ENCODE measurements around the gene SLC17A8. TPM values are rescaled to one million over a fixed set of nuclear protein-coding genes. Genes with fewer than 3 reads are reported as not detected.

SLC17A8 gene
- total RNA-seq, 2 donors from 2014 or later = not detected

DNA sequence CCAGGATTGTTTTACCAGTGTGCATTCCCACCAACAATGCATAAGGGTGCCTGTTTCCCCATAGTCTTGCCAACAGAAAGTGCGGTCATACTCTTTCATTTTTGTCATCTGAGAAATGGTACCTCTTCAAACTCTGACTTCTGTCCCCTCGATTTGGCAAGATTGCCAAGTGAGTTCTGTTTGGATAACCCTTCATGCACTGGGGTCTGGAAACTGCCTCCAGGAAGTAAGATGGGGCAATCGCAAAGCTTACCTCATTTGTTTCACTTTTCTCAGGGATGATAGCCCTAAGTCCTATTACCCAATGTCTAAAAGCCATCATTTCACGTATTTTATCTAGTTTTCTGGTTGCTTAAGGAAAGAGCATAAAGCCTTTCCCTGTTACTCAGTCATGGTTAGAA lies 88.2 kb downstream of the SLC17A8 start:
- H3K27me3 Mint-ChIP-seq = peaks cover 36% of the 10 kb centered on the region
- no peaks in the 10 kb centered on the region for H3K36me3 Mint-ChIP-seq (ENCODE audit: low read depth)
- ATAC-seq = no peak
- no peaks in the 10 kb centered on the region for H3K9me3 ChIP-seq (ENCODE audit: control insufficient read depth, low read length, poor library complexity, severe bottlenecking)
- no peak overlapping the region for H3K4me3 Mint-ChIP-seq
- no peak for DNase-seq
- no peak overlapping the region for H3K27ac Mint-ChIP-seq
- peaks cover 2% of the 10 kb centered on the region for H3K4me1 Mint-ChIP-seq

GRCh38 chr12:100447381-100447780 lies 90.5 kb downstream of the SLC17A8 start:
- Mint-ChIP-seq H3K27ac (no peak overlapping the region), H3K4me1 (no peaks in the 10 kb centered on the region), H3K4me3 (no peak overlapping the region), H3K36me3 (ENCODE audit: low read depth) (no peaks in the 10 kb centered on the region), H3K27me3 (peaks cover 36% of the 10 kb centered on the region)
- ATAC-seq = no peak
- no peak for DNase-seq
- H3K9me3 ChIP-seq (ENCODE audit: control insufficient read depth, low read length, poor library complexity, severe bottlenecking) = no peaks in the 10 kb centered on the region

- Mint-ChIP-seq H3K36me3 (ENCODE audit: low read depth) (no peaks in the 10 kb centered on the region), H3K4me3 (no peak overlapping the region), H3K27ac (no peak overlapping the region), H3K4me1 (no peaks in the 10 kb centered on the region), H3K27me3 (peaks cover 36% of the 10 kb centered on the region)
- DNase-seq (no peak), ATAC-seq (no peak)
- H3K9me3 ChIP-seq (ENCODE audit: control insufficient read depth, low read length, poor library complexity, severe bottlenecking) = no peaks in the 10 kb centered on the region
These were observed 91.8 kb downstream of the SLC17A8 start for GRCh38 chr12:100448656-100449055.

GRCh38 chr12:100450735-100451134 lies 93.9 kb downstream of the SLC17A8 start:
- no peaks in the 10 kb centered on the region for H3K36me3 Mint-ChIP-seq (ENCODE audit: low read depth)
- H3K4me1 Mint-ChIP-seq = no peaks in the 10 kb centered on the region
- no peak overlapping the region for H3K27ac Mint-ChIP-seq
- DNase-seq (no peak), ATAC-seq (no peak)
- no peak overlapping the region for H3K4me3 Mint-ChIP-seq
- no peaks in the 10 kb centered on the region for H3K9me3 ChIP-seq (ENCODE audit: control insufficient read depth, low read length, poor library complexity, severe bottlenecking)
- H3K27me3 Mint-ChIP-seq = peaks cover 30% of the 10 kb centered on the region

GRCh38 chr12:100453951-100454350 lies 97.1 kb downstream of the SLC17A8 start:
- ATAC-seq (no peak), DNase-seq (no peak)
- Mint-ChIP-seq H3K4me3 (no peak overlapping the region), H3K27ac (no peak overlapping the region), H3K4me1 (no peaks in the 10 kb centered on the region), H3K36me3 (ENCODE audit: low read depth) (no peaks in the 10 kb centered on the region), H3K27me3 (peaks cover 24% of the 10 kb centered on the region)
- H3K9me3 ChIP-seq (ENCODE audit: control insufficient read depth, low read length, poor library complexity, severe bottlenecking) = no peaks in the 10 kb centered on the region

- H3K4me1 Mint-ChIP-seq = no peaks in the 10 kb centered on the region
- H3K27ac Mint-ChIP-seq = no peak overlapping the region
- no peak overlapping the region for H3K4me3 Mint-ChIP-seq
- ATAC-seq = no peak
- H3K36me3 Mint-ChIP-seq (ENCODE audit: low read depth) = no peaks in the 10 kb centered on the region
- peaks cover 15% of the 10 kb centered on the region for H3K27me3 Mint-ChIP-seq
- no peak for DNase-seq
- H3K9me3 ChIP-seq (ENCODE audit: control insufficient read depth, low read length, poor library complexity, severe bottlenecking) = no peaks in the 10 kb centered on the region
These were observed 99.0 kb downstream of the SLC17A8 start for GRCh38 chr12:100455896-100456295.

DNA sequence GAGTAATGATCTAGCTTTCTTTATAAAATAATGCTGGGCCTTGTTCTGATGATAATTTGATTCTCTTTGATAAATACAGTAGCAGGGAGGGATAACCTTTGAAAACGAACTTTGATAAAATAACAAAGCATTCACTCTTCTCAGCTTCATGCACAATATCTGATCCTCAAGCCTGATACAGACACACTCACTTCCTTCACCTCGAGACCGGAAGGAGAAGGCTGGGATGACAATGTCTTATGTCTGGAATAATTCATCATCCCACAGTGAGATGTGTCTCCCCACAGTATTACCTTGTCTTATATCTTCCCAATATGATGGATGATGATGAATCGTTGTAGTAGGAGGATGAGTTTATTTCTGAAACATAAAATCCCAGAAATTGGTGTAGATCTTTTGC lies 101.3 kb downstream of the SLC17A8 start:
- Mint-ChIP-seq H3K27ac (no peak overlapping the region), H3K27me3 (peaks cover 13% of the 10 kb centered on the region), H3K4me3 (no peak overlapping the region), H3K4me1 (no peaks in the 10 kb centered on the region), H3K36me3 (ENCODE audit: low read depth) (no peaks in the 10 kb centered on the region)
- DNase-seq = no peak
- no peak for ATAC-seq
- H3K9me3 ChIP-seq (ENCODE audit: control insufficient read depth, low read length, poor library complexity, severe bottlenecking) = no peaks in the 10 kb centered on the region

- Mint-ChIP-seq H3K4me1 (no peaks in the 10 kb centered on the region), H3K36me3 (ENCODE audit: low read depth) (no peaks in the 10 kb centered on the region), H3K4me3 (no peak overlapping the region), H3K27me3 (peaks cover 13% of the 10 kb centered on the region), H3K27ac (no peak overlapping the region)
- no peaks in the 10 kb centered on the region for H3K9me3 ChIP-seq (ENCODE audit: control insufficient read depth, low read length, poor library complexity, severe bottlenecking)
- ATAC-seq = no peak
- DNase-seq = no peak
These were observed 103.8 kb downstream of the SLC17A8 start for GRCh38 chr12:100460702-100461101.

DNA sequence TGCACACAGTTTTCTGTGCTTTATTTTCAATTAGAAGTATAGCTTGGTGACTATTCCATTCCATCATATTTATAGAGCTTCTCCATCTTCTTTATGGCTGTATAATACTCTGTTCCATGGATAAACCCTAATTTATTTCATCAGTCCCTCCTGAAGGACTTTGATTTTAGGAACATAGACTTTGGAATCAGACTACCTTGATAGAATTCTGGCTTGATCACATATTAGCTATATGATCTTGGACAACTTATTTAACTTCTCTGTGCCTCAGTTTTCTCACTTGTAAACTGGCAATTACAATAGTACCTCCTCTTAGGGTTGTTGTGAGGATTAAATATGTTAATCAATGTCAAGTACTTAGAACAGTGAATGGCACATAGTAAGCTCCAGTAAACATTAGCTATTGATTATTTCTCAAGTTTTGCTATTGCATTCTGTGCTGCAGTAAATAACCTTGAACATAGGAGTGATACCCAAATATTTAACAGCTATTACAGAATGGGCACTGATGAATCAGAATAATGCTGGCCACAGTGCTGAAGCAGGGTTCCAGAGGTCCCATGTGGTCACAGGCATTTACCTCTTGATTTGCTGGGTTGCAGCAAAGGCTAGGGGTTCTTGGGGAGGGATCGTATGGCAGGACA lies 104.6 kb downstream of the SLC17A8 start:
- Mint-ChIP-seq H3K36me3 (ENCODE audit: low read depth) (no peaks in the 10 kb centered on the region), H3K4me3 (no peak overlapping the region), H3K4me1 (no peaks in the 10 kb centered on the region), H3K27me3 (peaks cover 13% of the 10 kb centered on the region), H3K27ac (no peak overlapping the region)
- no peak for DNase-seq
- ATAC-seq = no peak
- no peaks in the 10 kb centered on the region for H3K9me3 ChIP-seq (ENCODE audit: control insufficient read depth, low read length, poor library complexity, severe bottlenecking)

GRCh38 chr12:100463661-100464060 lies 106.8 kb downstream of the SLC17A8 start:
- H3K36me3 Mint-ChIP-seq (ENCODE audit: low read depth) = no peaks in the 10 kb centered on the region
- H3K4me1 Mint-ChIP-seq = no peaks in the 10 kb centered on the region
- H3K27me3 Mint-ChIP-seq = peaks cover 9% of the 10 kb centered on the region
- no peak for DNase-seq
- no peak overlapping the region for H3K4me3 Mint-ChIP-seq
- no peak overlapping the region for H3K27ac Mint-ChIP-seq
- ATAC-seq = no peak
- no peaks in the 10 kb centered on the region for H3K9me3 ChIP-seq (ENCODE audit: control insufficient read depth, low read length, poor library complexity, severe bottlenecking)

- Mint-ChIP-seq H3K4me1 (no peaks in the 10 kb centered on the region), H3K27ac (no peak overlapping the region), H3K4me3 (no peak overlapping the region), H3K27me3 (peaks cover 7% of the 10 kb centered on the region), H3K36me3 (ENCODE audit: low read depth) (no peaks in the 10 kb centered on the region)
- H3K9me3 ChIP-seq (ENCODE audit: control insufficient read depth, low read length, poor library complexity, severe bottlenecking) = no peaks in the 10 kb centered on the region
- ATAC-seq = no peak
- DNase-seq = no peak
These were observed 107.7 kb downstream of the SLC17A8 start for GRCh38 chr12:100464529-100464928.

- peaks cover 4% of the 10 kb centered on the region for H3K36me3 Mint-ChIP-seq (ENCODE audit: low read depth)
- DNase-seq = no peak
- H3K4me3 Mint-ChIP-seq = no peak overlapping the region
- H3K4me1 Mint-ChIP-seq = no peaks in the 10 kb centered on the region
- peaks cover 15% of the 10 kb centered on the region for H3K27me3 Mint-ChIP-seq
- H3K27ac Mint-ChIP-seq = no peak overlapping the region
- ATAC-seq = no peak
- no peaks in the 10 kb centered on the region for H3K9me3 ChIP-seq (ENCODE audit: control insufficient read depth, low read length, poor library complexity, severe bottlenecking)
These were observed 111.3 kb downstream of the SLC17A8 start for GRCh38 chr12:100468126-100468525.
